GM12801 (cell line): Measurements from ENCODE around the gene TMEM51.

Experiments
- TF ChIP-seq, protein P1 (sequence below): IDR thresholded peaks from one replicate; pipeline ENCODE4 v1.5.1; 2011; ENCODE audit warnings: control low read depth; ENCODE audit not compliant: insufficient read length; ENCODE audit errors: extremely low read depth

TMEM51 gene

DNA sequence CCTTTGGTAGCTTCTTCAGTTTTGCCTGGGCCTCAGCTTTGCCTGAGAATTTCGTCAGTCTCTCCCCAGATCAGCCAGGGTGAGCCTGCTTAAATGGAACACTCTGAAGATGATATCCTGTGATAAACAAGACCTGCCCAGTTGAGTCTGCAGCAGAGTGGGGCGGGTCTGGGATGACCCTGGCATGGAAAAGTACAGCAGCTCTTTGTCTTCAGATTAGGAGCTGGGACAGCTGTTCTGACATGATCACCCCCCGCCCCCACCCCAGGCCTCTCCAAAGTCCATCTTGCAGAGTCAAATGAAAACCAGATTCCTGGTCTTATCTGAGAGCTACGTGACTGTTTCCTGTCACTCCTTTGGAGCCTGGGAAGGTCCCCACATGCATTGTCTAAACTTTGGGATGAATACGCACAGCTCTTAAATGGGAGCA lies 2.2 kb upstream of the TMEM51 start:
- TF ChIP-seq, protein P1, sequence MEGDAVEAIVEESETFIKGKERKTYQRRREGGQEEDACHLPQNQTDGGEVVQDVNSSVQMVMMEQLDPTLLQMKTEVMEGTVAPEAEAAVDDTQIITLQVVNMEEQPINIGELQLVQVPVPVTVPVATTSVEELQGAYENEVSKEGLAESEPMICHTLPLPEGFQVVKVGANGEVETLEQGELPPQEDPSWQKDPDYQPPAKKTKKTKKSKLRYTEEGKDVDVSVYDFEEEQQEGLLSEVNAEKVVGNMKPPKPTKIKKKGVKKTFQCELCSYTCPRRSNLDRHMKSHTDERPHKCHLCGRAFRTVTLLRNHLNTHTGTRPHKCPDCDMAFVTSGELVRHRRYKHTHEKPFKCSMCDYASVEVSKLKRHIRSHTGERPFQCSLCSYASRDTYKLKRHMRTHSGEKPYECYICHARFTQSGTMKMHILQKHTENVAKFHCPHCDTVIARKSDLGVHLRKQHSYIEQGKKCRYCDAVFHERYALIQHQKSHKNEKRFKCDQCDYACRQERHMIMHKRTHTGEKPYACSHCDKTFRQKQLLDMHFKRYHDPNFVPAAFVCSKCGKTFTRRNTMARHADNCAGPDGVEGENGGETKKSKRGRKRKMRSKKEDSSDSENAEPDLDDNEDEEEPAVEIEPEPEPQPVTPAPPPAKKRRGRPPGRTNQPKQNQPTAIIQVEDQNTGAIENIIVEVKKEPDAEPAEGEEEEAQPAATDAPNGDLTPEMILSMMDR = no peak

DNA sequence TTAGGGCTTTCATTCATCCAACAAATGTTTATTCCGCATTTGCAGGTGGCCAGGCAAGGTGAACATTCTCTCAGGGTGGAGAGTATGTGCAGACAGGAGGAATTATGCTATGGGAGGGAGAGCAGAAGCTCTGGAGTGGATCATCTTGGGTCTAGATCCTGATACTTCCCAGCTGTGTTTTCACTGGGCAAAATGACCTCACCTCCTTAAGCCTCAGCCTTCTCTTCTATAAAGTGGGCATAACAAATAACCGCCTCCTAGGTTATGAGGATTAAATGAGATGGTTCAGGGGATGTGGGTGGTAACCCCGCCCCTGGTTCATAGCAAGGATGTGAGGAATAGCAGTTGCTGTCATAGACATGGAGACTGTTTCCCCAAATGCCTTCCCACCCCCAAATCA lies 1.7 kb upstream of the TMEM51 start:
- TF ChIP-seq, protein P1 = no peak

DNA sequence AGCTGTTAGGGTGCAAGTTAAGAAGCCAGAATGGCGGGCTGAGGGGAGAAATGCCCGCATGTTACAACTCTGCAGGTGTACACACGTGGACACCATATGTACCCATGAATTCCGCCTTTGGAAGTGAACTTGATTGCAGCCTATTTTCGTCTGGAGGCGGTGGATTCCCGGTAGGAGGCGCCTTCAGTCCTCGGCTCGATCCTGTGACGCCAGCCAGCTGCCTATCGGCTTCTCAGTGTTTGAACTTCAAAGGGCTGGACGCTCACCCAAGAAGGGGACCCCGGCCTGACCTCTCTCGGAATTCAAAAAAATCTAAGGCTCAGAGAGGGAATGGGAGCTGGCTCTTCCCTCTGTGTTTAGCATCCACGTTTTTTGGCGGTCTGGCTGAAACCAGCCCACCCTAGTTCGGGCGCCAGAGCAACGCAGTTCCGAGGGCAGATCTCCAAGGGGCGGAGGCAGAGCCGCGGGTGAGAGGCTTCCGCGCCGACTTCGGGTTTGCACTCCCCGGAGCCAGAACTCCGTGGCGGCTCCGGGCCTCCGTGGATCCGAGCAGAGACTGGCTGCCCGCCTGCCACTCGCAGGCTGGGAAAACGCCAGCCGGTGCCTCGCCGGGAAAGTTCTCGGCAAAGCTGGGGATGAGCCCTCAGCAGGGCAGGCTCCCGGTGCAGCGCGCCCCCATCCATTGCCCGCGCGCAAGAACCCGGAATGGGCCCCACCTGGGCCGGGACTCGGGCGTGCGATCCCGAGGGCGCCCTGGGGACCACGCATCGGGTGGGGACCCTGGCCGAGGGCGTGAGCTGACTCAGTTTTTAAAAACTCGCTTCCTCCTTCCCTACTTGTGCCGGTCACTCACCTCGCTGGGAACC lies 996 bp upstream of the TMEM51 start:
- TF ChIP-seq, protein P1 = no peak

DNA sequence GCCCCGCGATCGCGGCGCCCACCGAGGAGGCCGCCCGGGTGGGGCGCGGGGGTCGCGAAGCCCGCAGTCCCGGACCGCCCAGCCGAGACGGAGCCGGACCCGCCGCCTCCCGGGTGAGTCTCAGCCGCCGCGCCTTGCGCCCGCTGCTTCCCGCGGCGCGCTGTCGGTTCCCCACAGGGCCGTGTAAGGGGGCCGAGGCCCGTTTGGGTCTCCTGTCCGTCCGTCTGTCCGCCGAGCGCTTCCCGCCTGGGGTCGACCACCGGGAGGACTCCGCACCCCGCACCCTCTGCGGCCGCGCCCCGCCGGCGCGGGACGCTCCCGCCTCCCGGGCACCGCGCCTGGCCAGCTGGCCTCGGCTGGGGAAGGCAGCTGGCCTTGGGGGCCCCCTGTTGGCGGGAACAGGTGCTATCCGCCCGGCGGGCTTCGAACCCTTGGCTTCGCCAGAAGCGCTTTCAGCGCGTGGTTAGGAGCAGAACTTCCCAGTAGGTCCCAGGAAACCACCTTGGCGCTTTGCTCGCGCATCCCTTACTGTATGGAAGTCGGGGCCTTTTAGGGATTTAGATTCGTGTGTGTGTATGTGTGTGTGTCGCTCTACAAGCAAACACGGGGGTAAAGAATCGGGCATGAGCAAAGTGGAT lies 414 bp downstream of the TMEM51 start:
- TF ChIP-seq, protein P1 = no peak

DNA sequence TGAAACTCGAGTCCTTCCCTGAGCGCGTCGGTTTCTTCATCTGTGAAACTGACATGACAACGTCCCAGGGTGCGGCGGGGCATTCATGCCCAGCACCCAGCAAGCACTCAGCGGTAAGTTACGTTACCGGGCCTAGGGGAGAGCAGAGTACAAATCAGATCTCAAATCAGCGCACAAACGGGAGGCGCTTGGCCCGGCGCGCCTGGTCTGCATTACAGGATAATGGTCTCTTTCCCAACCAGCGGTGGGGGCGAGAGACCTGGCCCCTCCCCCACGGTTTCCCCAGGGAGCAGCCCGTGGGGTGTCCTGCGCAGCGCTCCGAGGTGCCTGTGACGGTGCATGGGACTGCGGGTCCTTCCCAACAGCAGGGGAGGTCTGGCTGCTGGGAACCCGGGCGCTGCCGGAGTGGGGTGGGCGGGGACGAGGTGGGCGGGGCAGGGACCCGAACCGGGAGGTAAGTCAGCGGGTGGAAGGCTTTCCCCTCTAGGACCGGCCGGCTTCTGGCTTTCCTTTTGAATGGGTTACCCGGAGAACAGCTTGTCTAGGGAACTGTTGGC lies 1.0 kb downstream of the TMEM51 start:
- TF ChIP-seq, protein P1 = no peak

DNA sequence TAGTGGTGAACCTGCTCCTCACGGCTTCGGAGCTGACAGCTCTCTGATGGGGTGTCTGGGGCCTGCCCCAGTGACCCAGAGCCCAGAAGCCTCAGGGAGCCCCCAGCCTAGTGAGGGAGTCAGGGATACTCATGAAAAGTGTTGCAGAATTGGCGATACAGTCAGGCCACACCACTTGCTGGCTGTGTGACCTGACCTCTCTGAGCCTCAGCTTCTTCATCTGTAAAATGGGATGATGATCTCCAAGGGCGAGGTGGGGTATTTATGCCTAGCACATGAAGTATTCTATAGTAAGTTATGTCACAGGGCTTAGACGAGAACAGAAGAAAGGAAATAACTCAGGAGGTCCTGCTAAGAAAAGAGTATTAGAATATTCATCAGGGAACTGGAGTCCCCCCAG lies 1.6 kb downstream of the TMEM51 start:
- TF ChIP-seq, protein P1 = no peak

DNA sequence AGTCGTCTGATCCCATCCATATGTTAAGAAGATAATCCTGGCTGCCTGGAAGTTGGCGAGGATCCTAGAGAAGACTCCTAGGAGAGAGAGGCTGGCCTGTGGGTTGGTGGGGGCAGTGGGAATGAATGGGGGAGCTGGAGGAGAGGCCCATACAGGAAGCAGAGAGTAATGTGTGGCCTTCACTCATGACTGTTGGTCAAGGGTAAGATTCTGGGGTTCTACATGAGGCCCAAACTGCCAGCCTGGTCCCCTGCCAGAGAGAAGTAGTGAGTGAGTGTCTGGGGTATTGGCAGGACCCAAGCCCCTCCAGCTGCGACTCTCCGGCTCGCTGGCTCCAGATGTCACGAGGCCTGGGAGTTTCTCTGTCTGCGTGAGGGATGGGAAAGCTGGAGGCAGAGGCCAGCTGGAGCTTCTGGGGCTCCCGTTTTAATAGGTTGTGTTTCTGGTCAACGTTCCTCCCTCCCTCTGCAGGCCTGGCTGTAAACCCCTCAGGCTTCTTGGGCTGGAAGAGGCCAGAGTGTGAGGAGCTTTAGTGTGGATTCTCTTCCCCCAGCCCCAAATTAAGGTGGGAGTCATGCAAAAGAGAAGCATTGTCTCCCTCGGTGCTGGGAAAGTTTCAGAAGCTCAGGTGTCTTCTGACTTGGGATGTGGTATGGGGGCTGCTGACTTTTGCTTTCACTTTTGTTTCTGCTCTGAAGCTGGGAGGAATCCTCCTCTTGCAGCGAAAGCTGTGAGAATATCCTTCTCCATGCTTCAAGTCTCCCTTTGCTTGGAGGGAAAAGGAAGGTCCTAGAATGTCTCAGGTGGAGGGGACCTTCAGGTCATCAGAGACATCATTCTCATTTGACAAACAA lies 2.6 kb downstream of the TMEM51 start:
- TF ChIP-seq, protein P1 = no peak
